ENCODE data around the gene VARS2.

GRCh38 chr6:30896541-30896940 lies 17.5 kb upstream of the VARS2 start:
- TF ChIP-seq ZNF565 (CRISPR knock-in tag; conservative IDR thresholded peaks at IDR 0.05; ENCODE audit: low read depth) (no peak), CREB5 (CRISPR knock-in tag; IDR thresholded peaks at IDR 0.05; ENCODE audit: low read depth) (no peak), ZFP3 (CRISPR knock-in tag; IDR thresholded peaks at IDR 0.05) (no peak)

All from SK-N-SH treated with all-trans-retinoic acid at 6 μM for 48 hours (cell line).